Upper lobe of left lung (tissue), 4 donors: Measurements from ENCODE around the gene LEMD2.

Experiments used
- CTCF ChIP-seq, 6 experiments: fragments of 450-650 bp in 4 of 6; fragments of 200-600 bp in 2 of 6; sonication (generic) in 2 of 6; IDR thresholded peaks; one replicate each; pipeline ENCODE4 v1.5.1; 2016 to 2019; ENCODE audit warnings: antibody characterized with exemption in 6 of 6
- POLR2A ChIP-seq, 4 donors: fragments of 450-650 bp; IDR thresholded peaks; one replicate each; pipeline ENCODE4 v1.5.1; 2016 to 2017; ENCODE audit warnings: antibody characterized with exemption in 4 of 4, mild to moderate bottlenecking in 2 of 4
- POLR2AphosphoS5 ChIP-seq, 2 donors: sonication (generic); formaldehyde crosslinking; IDR thresholded peaks; one replicate each; pipeline ENCODE4 v1.5.1; 2017; ENCODE audit warnings: antibody characterized with exemption in 2 of 2

- TF ChIP-seq CTCF (IDR thresholded peaks at IDR 0.05): no peak
- TF ChIP-seq POLR2A (IDR thresholded peaks at IDR 0.05): no peak
- TF ChIP-seq POLR2AphosphoS5 (IDR thresholded peaks at IDR 0.05): no peak
Measured at GRCh38 chr6:33827546-33828451, 38.9 kb upstream of the LEMD2 start.
